Keratinocyte (primary cell): Measurements from ENCODE around the gene ERV3-1. TPM values are rescaled to one million over a fixed set of nuclear protein-coding genes. Genes with fewer than 3 reads are reported as not detected.
"Not testable (repeated sequence)": the region's sequence is repeated elsewhere in the genome, so short reads cannot be mapped to it uniquely, and the experiment has no call there.

Experiments
- DNase-seq: peaks from one replicate; pipeline ENCODE4 v3.0.0-alpha.2; 2011; ENCODE audit warnings: low read depth, missing footprints, low spot score
- FAIRE-seq: peaks from 2 replicates; lab custom pipeline; 2011; peaks lifted over from hg19 to GRCh38; lab: Jason Lieb, UNC
- H2AFZ ChIP-seq: 2 replicates; pipeline ENCODE4 v1.6.0; 2012; ENCODE audit warnings: low read length, control low read depth, inconsistent platforms; ENCODE audit not compliant: control insufficient read depth
- H3K27ac ChIP-seq: 2 replicates; pipeline ENCODE4 v1.5.1; 2011; ENCODE audit warnings: low read length; ENCODE audit not compliant: control insufficient read depth, insufficient read depth
- H3K27me3 ChIP-seq: 3 replicates; pipeline ENCODE4 v1.6.0; 2011; ENCODE audit warnings: low read length; ENCODE audit not compliant: control insufficient read depth, insufficient read depth; ENCODE audit errors: extremely low read depth
- H3K36me3 ChIP-seq, 2 experiments: 2 replicates in 1 of 2; 3 replicates in 1 of 2; pipeline ENCODE4 v1.5.1; 2011; ENCODE audit warnings: low read length in 2 of 2, mild to moderate bottlenecking in 1 of 2; ENCODE audit not compliant: control insufficient read depth in 2 of 2, insufficient read depth in 2 of 2; ENCODE audit errors: extremely low read depth in 1 of 2
- H3K4me1 ChIP-seq: 3 replicates; pipeline ENCODE4 v1.5.1; 2011; ENCODE audit warnings: low read length; ENCODE audit not compliant: control insufficient read depth, insufficient read depth; ENCODE audit errors: extremely low read depth
- H3K4me2 ChIP-seq: 3 replicates; pipeline ENCODE4 v1.6.0; 2011; ENCODE audit warnings: low read depth, low read length; ENCODE audit not compliant: control insufficient read depth, insufficient read depth; ENCODE audit errors: extremely low read depth
- H3K4me3 ChIP-seq, 3 experiments: fragments of 200-600 bp in 1 of 3; sonication (generic) in 1 of 3; 2 replicates in 2 of 3; 3 replicates in 1 of 3; pipeline ENCODE4 v1.5.1; 2011 to 2016; ENCODE audit warnings: low read length in 3 of 3, mild to moderate bottlenecking in 3 of 3, control low read depth in 2 of 3, inconsistent platforms in 1 of 3, low read depth in 1 of 3, mixed read lengths in 1 of 3, mixed run types in 1 of 3, moderate library complexity in 1 of 3; ENCODE audit not compliant: control insufficient read depth in 2 of 3, insufficient read depth in 2 of 3; ENCODE audit errors: extremely low read depth in 1 of 3
- H3K79me2 ChIP-seq: 2 replicates; pipeline ENCODE4 v1.6.0; 2012; ENCODE audit warnings: low read length; ENCODE audit not compliant: control insufficient read depth, insufficient read depth
- H3K9ac ChIP-seq: 3 replicates; pipeline ENCODE4 v1.6.0; 2011; ENCODE audit warnings: low read length; ENCODE audit not compliant: control insufficient read depth, insufficient read depth; ENCODE audit errors: extremely low read depth
- H3K9me1 ChIP-seq: 3 replicates; pipeline ENCODE4 v1.6.0; 2011; ENCODE audit warnings: low read length; ENCODE audit not compliant: control insufficient read depth, insufficient read depth; ENCODE audit errors: extremely low read depth
- H3K9me3 ChIP-seq: 2 replicates; pipeline ENCODE4 v1.5.1; 2012; ENCODE audit warnings: low read depth, low read length; ENCODE audit not compliant: control insufficient read depth
- H4K20me1 ChIP-seq: 3 replicates; pipeline ENCODE4 v1.6.0; 2011; ENCODE audit warnings: low read length; ENCODE audit not compliant: control insufficient read depth, insufficient read depth; ENCODE audit errors: extremely low read depth
- EZH2 ChIP-seq: IDR thresholded peaks from one replicate; pipeline ENCODE4 v1.6.1; 2012; ENCODE audit warnings: inconsistent platforms, mild to moderate bottlenecking, low read length, moderate library complexity
- dilution Hi-C: fragments of 300-500 bp; cut with MboI; formaldehyde crosslinking; loops from one replicate; pipeline ENCODE4 v1.7.0; 2020; ENCODE audit warnings: low sequenced_read_pairs; ENCODE audit not compliant: extremely low pct_ligation_motif_present
- polyA plus RNA-seq, 5 experiments: library from polyadenylated mRNA; depleted of rRNA in 3 of 5; stranded (reverse) in 3 of 5; stranded (forward) in 1 of 5; unstranded in 1 of 5; fragments of >200 nt; gene quantifications; 1 replicate in 1 of 5; 2 replicates in 3 of 5; 3 replicates in 1 of 5; pipeline versions ENCODE4 v1.2.1 to v1.2.3, GENCODE V29; 2011 to 2012; ENCODE audit warnings: missing spikeins in 2 of 5, low read depth in 1 of 5, low replicate concordance in 1 of 5
- TF ChIP-seq, protein P1 (sequence below), 3 experiments: IDR thresholded peaks in 1 of 3; conservative IDR thresholded peaks in 1 of 3; optimal IDR thresholded peaks in 1 of 3; 2 replicates in 2 of 3; 3 replicates in 1 of 3; pipeline versions ENCODE3 to v1.5.1; 2011; ENCODE audit warnings: low read length in 3 of 3, mild to moderate bottlenecking in 3 of 3, moderate library complexity in 2 of 3, control low read depth in 1 of 3, inconsistent platforms in 1 of 3; ENCODE audit not compliant: insufficient read depth in 2 of 3; ENCODE audit errors: extremely low read depth in 1 of 3

The ERV3-1 gene
- polyA plus RNA-seq, 1 donor (not counting 4 experiments of a cell fraction or from before 2014, with no cell fraction given) = 3.1 TPM

GRCh38 chr7:64948774-64949173 lies 57.7 kb downstream of the ERV3-1 start:
- H3K27ac ChIP-seq, H3K4me1 ChIP-seq, H3K4me3 ChIP-seq, H3K36me3 ChIP-seq, FAIRE-seq, DNase-seq, H3K79me2 ChIP-seq, dilution Hi-C loops, H3K9me1 ChIP-seq, H3K9ac ChIP-seq, H3K9me3 ChIP-seq, H4K20me1 ChIP-seq, H3K4me2 ChIP-seq, H2AFZ ChIP-seq: not testable (repeated sequence)
- H3K27me3 ChIP-seq = peaks cover 31% of the 10 kb centered on the region

DNA sequence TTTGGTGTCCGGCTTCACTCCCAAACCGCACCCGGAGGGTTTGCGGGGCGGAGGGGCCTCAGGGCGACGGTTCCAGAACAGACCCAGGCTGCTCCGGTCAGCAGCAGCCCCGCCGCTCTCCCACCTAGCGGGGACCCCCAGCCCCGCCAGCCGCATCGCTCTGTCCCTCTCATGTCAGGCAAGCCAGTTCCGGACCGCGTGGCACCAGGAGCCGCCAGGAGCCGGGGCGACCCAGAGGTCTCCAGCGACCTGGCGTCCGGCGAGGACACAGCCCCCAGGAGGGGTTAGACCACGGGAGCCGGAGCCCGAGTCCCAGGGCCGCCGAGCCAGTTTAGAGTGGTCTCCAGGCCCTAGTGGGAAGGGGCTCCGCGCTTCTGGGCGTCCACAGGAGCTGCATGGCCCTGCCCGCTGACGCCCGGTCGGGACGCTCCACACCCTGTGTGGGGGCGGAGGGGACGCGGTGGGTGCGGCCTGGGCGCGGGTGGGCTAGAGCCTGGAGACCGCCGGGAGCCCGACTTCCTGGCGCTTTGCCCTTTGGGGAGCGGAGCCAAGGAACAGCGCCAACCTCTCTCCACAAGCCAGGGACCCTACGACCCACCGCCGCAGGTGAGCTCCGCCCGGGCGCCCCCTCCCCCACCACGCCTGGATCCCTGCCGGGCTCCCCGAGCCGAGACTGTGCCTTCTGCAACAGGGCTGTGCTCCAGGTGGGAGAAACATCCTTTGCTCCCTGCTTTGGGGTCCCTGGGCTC lies 59.1 kb downstream of the ERV3-1 start:
- peak; percentile 57 for TF ChIP-seq EZH2
- TF ChIP-seq, protein P1, sequence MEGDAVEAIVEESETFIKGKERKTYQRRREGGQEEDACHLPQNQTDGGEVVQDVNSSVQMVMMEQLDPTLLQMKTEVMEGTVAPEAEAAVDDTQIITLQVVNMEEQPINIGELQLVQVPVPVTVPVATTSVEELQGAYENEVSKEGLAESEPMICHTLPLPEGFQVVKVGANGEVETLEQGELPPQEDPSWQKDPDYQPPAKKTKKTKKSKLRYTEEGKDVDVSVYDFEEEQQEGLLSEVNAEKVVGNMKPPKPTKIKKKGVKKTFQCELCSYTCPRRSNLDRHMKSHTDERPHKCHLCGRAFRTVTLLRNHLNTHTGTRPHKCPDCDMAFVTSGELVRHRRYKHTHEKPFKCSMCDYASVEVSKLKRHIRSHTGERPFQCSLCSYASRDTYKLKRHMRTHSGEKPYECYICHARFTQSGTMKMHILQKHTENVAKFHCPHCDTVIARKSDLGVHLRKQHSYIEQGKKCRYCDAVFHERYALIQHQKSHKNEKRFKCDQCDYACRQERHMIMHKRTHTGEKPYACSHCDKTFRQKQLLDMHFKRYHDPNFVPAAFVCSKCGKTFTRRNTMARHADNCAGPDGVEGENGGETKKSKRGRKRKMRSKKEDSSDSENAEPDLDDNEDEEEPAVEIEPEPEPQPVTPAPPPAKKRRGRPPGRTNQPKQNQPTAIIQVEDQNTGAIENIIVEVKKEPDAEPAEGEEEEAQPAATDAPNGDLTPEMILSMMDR (optimal IDR thresholded peaks at IDR 0.05 in 1 of 3, IDR thresholded peaks at IDR 0.05 in 1 of 3, conservative IDR thresholded peaks at IDR 0.05 in 1 of 3; ENCODE audit: extremely low read depth in 1 of 3, insufficient read depth in 2 of 3, low read length in 3 of 3) = no peak
- Histone ChIP-seq H3K9me3 (no peaks in the 10 kb centered on the region), H3K79me2 (no peaks in the 10 kb centered on the region), H3K9ac (no peak overlapping the region), H2AFZ (no peak overlapping the region), H3K4me2 (peak overlapping the region; percentile 32), H3K27me3 (peaks cover 31% of the 10 kb centered on the region), H3K4me1 (no peaks in the 10 kb centered on the region), H3K9me1 (no peaks in the 10 kb centered on the region), H3K4me3 (peak overlapping the region in 1 of 3 experiments; percentile 9), H4K20me1 (no peaks in the 10 kb centered on the region), H3K36me3 (no peaks in the 10 kb centered on the region), H3K27ac (no peak overlapping the region)
- dilution Hi-C loops = no loop called here
- FAIRE-seq = no peak
- DNase-seq = no peak

- H3K79me2 ChIP-seq = no peaks in the 10 kb centered on the region
- H4K20me1 ChIP-seq = no peaks in the 10 kb centered on the region
- DNase-seq (no peak), FAIRE-seq (no peak)
- dilution Hi-C loops = no loop called here
- H3K9ac ChIP-seq = no peak overlapping the region
- H3K4me2 ChIP-seq = no peak overlapping the region
- no peak overlapping the region for H3K27ac ChIP-seq
- no peaks in the 10 kb centered on the region for H3K9me1 ChIP-seq
- H3K27me3 ChIP-seq = peaks cover 31% of the 10 kb centered on the region
- no peaks in the 10 kb centered on the region for H3K4me1 ChIP-seq
- no peaks in the 10 kb centered on the region for H3K36me3 ChIP-seq
- H2AFZ ChIP-seq = no peak overlapping the region
- no peaks in the 10 kb centered on the region for H3K9me3 ChIP-seq
- TF ChIP-seq, protein P1 (optimal IDR thresholded peaks at IDR 0.05 in 1 of 3, IDR thresholded peaks at IDR 0.05 in 1 of 3, conservative IDR thresholded peaks at IDR 0.05 in 1 of 3; ENCODE audit: extremely low read depth in 1 of 3, insufficient read depth in 2 of 3, low read length in 3 of 3) = peak in 1 of 3 experiments; percentile 37
- TF ChIP-seq EZH2 = no peak
- no peak overlapping the region for H3K4me3 ChIP-seq
These were observed 59.7 kb downstream of the ERV3-1 start for GRCh38 chr7:64946772-64947171.
